PFSK-1 (cell line): ENCODE results near the gene WDR76.

Experiments used
- FOXP2 ChIP-seq: optimal IDR thresholded peaks from 2 replicates; pipeline ENCODE3; 2011; ENCODE audit warnings: borderline replicate concordance, control low read depth, inconsistent platforms; ENCODE audit not compliant: insufficient read depth; ENCODE audit errors: extremely low read length, extremely low read depth
- POLR2AphosphoS5 ChIP-seq: IDR thresholded peaks from 2 replicates; pipeline ENCODE4 v1.6.1; 2012; ENCODE audit warnings: low read depth, mild to moderate bottlenecking, control low read depth, low read length, moderate library complexity
- REST ChIP-seq, 2 experiments: IDR thresholded peaks; 2 replicates each; pipeline versions ENCODE4 v1.6.1 to v1.8.0; 2011 to 2012; ENCODE audit warnings: low read depth in 2 of 2, low read length in 2 of 2, control low read depth in 1 of 2, inconsistent platforms in 1 of 2, mild to moderate bottlenecking in 1 of 2, moderate library complexity in 1 of 2; ENCODE audit not compliant: insufficient read depth in 1 of 2
- SIN3A ChIP-seq: IDR thresholded peaks from 2 replicates; pipeline ENCODE4 v1.6.1; 2012; ENCODE audit warnings: mild to moderate bottlenecking, low read length, moderate library complexity, borderline replicate concordance; ENCODE audit not compliant: insufficient read depth
- TAF1 ChIP-seq: IDR thresholded peaks from 2 replicates; pipeline ENCODE4 v1.6.1; 2012; ENCODE audit warnings: low read length, control low read depth, borderline replicate concordance; ENCODE audit not compliant: insufficient read depth

The WDR76 gene

GRCh38 chr15:43868406-43868805, 41.6 kb downstream of the WDR76 start:
- TF ChIP-seq TAF1, result no peak
- no peak for TF ChIP-seq SIN3A
- TF ChIP-seq FOXP2, result no peak
- no peak for TF ChIP-seq REST (IDR thresholded peaks at IDR 0.05; ENCODE audit: insufficient read depth in 1 of 2, low read depth in 2 of 2, low read length in 2 of 2)
- TF ChIP-seq POLR2AphosphoS5, result no peak

GRCh38 chr15:43871835-43872234, 45.0 kb downstream of the WDR76 start:
- no peak for TF ChIP-seq POLR2AphosphoS5
- TF ChIP-seq TAF1, result no peak
- TF ChIP-seq SIN3A, result no peak
- no peak for TF ChIP-seq FOXP2
- no peak for TF ChIP-seq REST (IDR thresholded peaks at IDR 0.05; ENCODE audit: insufficient read depth in 1 of 2, low read depth in 2 of 2, low read length in 2 of 2)

- TF ChIP-seq REST (IDR thresholded peaks at IDR 0.05; ENCODE audit: insufficient read depth in 1 of 2, low read depth in 2 of 2, low read length in 2 of 2) (no peak), TAF1 (no peak), POLR2AphosphoS5 (no peak), FOXP2 (no peak), SIN3A (no peak)
Measured at GRCh38 chr15:43872416-43873020, 45.7 kb downstream of the WDR76 start.

- no peak for TF ChIP-seq TAF1
- no peak for TF ChIP-seq POLR2AphosphoS5
- no peak for TF ChIP-seq FOXP2
- no peak for TF ChIP-seq REST (IDR thresholded peaks at IDR 0.05; ENCODE audit: insufficient read depth in 1 of 2, low read depth in 2 of 2, low read length in 2 of 2)
Measured at GRCh38 chr15:43873651-43874050, 46.8 kb downstream of the WDR76 start.

- TF ChIP-seq REST (IDR thresholded peaks at IDR 0.05; ENCODE audit: insufficient read depth in 1 of 2, low read depth in 2 of 2, low read length in 2 of 2) (no peak), POLR2AphosphoS5 (no peak), TAF1 (no peak), FOXP2 (no peak), SIN3A (no peak)
Measured at GRCh38 chr15:43876872-43877271, 50.1 kb downstream of the WDR76 start.
